HL-60/S4 treated with retinoic acid at 250 ng/mL for 4 days and 3 days (cell line): ENCODE results near the gene LGALS7B.

ENCODE experiments used
- in situ Hi-C: fragments of 300-500 bp; cut with MboI; formaldehyde crosslinking; loops from 2 replicates; pipeline ENCODE4 v1.7.0; 2022; ENCODE audit warnings: low sequenced_read_pairs

Gene LGALS7B

DNA sequence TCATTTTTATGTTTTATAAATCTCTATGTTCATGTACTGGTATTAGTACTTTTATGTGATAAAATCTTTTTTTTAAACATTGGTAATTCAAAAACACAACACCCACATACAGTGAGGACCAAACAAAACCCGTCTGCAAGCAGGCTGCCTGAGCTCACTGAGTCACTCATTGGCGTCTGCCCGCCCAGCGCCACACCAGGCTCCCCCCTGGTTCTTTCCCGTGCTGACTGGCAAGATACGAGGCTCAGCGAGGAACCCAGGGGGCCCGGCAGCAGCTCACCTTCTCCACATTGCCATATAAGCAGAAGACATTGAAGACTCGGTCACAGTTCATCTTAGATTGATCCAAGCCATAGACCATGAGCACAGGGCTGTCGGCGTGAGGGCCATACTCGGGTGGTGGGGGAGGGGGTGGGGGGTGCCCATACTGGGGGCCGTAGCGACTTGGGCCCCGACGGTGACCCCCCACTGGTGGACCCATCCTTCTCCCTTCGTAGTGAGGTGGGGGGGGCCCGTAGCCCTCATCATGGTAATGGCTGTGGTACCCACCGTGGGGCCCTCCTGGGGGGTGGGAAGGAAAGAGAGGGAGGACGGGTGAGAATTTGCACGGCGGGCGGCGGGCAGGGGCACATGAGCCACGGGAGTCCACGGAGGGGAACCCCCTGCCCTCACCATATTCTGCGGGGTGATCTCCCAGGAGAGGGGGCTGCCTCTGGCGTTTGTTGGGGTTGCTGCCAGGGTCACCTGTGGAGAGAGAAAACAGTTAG, 51.0 kb downstream of the LGALS7B start:
- in situ Hi-C loops = no loop called here

DNA sequence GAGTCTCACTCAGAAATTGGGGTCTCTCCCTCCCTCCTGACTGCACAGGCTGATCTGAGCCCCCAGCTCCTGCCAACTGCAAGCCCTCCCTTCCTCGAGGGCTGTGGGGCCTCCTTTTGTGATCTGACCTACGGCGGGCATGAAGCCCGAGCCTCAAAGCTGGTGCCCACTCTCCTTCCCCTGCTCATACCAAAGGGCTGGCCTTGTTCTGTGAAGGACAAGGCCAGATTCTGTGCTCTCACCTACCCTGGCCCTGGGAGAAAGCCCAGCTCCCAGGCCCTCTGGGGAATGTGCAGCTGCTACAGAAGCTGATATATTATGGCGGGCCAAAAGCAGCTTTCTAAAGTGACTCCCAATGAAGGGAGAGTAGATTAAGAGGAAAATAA, 51.6 kb downstream of the LGALS7B start:
- in situ Hi-C loops = no loop called here
